RKO (cell line): ENCODE data around the gene CITED1.
A peak's percentile ranks its signal among the peaks of the same experiment; 100 is the strongest.
"Not testable (repeated sequence)": the region's sequence is repeated elsewhere in the genome, so short reads cannot be mapped to it uniquely, and the experiment has no call there.

Experiments used
- DNase-seq: peaks from one replicate; pipeline ENCODE4 v3.0.0-alpha.2; 2016; ENCODE audit warnings: low spot score

Gene CITED1, protein sequence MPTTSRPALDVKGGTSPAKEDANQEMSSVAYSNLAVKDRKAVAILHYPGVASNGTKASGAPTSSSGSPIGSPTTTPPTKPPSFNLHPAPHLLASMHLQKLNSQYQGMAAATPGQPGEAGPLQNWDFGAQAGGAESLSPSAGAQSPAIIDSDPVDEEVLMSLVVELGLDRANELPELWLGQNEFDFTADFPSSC

DNA sequence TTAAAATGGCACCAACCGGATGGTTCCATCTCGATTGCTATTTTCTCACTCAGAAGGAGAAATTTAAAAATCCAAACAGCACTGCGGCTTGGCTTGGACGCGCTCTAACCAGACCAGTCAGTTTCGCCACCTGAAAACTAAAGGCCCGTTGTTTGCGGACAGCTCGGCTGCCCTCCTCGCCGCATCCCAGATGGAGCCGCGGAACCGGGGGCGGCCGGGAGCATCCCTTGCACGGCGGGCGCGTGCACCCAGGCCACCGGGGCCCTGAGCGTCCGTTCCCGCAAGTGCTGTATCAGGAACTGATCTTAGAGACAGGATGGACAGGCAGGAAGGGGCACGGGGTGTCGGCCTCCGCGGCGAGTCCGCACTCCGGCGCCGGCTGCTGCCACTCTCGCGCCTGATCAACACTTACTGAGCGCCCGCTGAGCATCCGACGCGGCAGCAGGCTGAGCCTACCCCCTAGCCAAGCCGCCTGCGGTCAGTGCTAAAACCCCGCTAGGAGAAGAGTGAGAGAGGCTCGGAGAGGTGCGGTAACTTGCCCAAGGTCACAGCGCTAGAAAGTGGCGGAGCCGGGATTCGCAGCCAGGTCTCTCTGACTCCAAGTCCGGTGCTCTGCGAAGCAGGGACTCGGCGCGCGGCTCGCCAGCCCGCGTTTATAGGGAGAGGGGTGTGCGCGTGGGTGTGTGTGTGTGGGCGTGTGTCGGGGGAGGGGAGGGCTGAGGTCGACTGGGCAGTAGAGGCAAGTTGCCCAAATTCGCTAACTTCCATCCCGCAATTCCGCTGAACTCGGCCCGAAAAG lies at the start of gene CITED1:
Gene CITED1, minus strand, starts transcription at position 629 of the 799 bp plus-strand sequence. CDS start 3,045 bp downstream, outside the sequence.
- DNase-seq, result peak; percentile 46

DNA sequence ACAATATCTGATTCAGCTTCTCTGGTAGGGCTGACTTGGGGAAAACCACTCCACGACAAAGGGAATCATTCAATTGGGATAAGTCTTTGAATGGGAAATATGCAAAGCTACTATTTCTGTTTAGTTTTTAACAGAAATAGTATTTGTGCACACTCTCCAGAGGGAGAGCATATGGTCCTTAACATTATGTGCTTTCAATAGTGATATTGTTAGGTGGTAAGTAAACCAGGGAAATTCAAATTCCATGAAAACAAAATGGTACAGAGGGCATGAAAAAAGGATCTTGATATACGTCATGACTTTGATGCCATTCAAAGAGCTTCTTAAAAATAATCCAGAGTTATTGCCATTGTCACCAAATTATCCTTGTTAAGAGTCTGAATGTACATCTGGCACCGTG lies 47.1 kb upstream of the CITED1 start:
- DNase-seq, result no peak

DNA sequence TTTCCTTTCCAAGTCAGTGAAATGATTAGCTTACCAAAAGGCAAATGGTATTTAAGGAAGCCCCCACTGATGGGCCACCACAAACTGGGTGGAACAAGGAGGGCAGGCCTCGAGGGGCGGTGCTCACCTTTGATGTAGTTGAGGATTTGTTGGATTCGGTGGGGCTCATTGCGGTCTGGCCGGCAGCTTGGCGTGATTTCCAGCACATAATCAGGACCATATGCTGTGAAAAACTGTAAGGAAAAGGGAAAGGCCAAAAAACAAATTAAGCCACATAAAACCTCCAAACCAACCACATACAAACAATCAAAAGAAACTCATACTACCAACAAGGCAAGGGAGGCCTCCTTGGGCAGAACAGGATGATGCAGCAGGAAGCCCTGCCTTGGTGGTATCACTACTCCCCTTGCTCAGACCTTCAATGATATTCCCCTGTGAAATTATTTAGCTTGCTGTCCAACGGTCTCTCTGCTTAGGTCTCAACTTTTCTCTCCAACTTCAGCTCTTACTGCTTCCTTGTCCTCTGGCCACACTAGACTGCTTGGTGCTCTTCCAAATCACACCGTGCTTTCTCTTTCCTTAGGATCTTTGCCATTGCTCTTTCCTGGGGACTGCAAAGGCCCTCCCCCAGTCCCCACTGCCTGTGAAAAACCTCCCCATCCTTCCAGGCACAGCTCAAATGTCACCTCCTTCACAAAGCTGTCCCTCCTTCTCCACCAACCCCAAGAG lies 46.1 kb upstream of the CITED1 start:
- no peak for DNase-seq

DNA sequence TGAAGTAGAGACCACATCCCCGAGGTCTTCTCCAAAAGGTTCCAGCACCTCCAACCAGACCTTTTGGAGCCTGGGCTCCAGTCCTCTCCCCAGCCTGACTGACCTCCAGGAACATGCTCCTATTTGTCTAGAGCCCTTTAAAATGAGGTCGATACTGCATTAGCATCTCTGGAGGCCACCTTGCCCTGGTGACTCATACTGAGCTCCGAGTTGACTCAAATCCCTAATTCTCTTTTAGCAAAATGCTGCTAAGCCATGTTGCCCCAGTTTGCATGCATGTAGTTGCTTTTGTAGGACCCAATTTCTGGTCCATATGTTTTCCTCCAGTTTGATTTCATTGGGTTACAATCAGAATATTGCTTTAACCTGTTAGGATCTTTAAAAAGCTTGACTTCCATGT lies 43.5 kb upstream of the CITED1 start:
- DNase-seq, result peak; percentile 25

DNA sequence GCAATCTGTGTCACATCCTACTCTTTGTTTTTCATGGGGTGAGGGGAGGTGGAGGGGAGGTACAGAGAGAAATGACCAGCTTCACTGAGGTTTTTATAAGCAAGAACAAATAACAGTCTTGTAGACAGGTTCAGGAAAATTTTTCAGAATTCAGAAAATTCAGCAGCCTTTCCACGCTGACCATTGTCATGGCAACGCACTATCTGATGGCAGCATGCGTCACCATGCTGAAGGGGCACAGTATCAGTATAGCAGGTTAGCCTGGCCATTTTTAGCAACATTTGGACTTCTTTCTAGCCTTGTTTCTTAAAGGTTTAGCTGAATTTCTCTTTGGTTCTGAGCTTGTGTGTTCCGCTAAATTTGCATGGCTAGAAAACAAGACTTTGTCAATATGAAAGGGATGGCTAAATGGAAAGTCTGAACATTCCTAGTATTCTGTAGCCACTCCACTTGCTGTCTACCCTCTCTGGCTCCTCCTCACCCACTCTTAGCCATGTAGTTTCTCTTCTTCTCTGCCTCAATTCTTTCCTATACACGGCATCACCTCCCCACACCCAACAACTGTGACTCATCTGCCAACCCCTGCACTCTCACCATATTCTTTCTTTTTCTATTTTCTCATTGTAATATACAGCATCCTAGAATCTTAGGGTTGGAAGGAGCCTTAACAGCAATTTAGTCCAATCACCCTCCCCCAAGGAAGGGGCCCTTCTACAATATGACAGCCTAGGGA lies 42.7 kb upstream of the CITED1 start:
- DNase-seq, result no peak

DNA sequence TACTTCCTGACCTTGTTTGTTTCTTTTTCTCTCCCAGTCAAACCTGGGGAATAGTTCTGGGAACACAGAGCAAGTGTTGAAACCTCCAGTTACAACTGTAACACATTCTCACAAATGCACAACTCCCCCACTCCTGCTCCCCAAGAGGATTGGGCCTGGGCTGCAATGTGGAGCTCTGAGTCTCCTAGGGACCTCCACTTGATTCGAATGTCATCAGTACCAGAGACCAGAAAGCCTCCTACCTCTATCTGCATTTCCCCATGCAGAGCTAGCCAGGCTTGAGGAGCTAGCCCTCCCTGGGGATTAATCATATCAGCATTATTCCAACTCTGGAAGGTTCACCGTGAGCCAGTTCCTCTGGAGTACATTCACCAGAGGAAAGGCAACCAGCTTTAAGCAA lies 41.7 kb upstream of the CITED1 start:
- DNase-seq, result no peak

DNA sequence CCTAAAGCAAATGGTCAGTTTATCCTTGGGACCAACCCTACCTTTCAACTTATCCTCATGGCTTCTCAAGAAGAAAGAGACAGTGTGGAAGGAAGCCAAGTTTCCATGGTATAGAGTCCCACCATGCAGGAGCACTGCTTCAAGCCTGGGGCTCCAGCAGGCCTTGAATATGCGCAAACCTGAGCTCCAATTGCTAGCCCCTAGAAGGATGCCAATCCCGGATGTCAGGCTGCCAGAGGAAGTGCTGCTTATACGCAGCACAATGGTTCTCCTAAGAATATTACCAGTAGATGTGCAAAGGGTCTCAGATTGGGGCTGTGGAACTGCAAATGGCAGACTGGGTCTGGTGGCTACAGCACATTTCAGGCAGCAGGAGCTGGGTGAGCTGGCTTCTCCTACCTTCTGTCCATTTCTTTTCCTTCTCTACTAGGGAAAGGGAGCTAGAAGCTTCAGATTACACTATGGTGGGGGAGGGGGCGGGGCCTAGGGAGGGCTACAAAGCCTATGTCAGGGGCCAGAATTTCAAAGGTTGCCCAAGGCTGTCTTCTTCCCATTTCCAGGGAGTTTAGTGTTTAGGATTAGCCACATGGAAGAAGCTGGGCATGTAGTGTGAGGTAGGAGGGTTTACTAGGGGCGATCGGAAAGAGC lies 40.7 kb upstream of the CITED1 start:
- no peak for DNase-seq

DNA sequence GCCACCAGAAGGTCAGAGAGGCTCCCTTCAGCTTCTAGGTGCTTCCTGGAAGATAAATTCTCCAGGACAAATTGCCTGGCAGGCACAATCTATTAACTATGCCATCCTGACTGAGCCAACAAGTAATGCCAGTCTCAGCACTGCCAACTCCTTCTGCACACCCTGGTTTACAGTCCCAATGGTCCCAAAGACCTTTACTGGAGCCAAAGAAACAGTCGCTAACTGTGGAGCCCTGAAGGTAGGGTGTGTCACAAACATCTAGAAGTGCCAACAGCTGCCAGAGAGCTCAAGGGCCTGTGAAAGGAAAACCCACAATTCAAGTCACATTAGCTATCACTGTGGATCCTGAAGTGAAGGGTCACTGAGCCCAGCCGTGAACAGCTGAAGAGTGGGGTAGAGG lies 34.9 kb upstream of the CITED1 start:
- DNase-seq, result no peak

DNA sequence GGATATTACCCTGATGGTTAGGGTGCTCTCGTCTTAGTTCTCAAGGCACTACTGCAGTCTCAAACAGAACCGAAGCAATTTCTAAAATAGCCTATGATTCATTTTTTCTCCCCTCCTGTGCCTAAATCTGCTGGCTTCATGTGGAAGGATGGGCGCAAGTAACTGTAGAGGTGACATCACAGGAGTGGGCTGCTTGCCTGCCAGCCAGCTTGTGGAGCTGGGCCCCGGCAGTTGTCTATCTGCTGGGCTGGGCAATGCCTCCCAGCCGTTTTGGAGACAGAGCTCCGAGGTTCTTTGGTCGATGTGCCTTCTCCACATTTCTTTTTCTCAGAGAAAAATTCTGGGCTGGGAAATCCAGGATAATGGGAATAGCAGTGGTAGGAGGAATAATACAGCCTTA lies 34.3 kb upstream of the CITED1 start:
- DNase-seq, result no peak

DNA sequence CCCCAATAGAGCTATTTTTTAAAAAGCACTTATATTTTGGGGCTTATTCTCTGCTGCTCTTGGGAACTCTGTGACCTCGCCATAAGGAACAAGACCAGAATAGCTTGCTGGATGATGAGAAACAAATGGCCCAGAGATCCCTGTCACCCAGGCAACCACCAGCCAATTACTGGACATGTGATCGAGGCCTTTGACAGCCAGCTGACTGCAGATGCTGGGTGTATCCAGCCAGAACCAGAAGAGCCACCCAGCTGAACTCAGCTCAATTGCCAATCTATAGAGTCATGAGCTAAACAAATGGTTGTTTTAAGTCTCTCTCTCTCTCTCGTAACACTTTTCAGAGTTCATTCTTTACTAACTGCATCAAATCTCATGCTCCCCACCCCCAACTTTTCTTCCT lies 24.4 kb upstream of the CITED1 start:
- no peak for DNase-seq

DNA sequence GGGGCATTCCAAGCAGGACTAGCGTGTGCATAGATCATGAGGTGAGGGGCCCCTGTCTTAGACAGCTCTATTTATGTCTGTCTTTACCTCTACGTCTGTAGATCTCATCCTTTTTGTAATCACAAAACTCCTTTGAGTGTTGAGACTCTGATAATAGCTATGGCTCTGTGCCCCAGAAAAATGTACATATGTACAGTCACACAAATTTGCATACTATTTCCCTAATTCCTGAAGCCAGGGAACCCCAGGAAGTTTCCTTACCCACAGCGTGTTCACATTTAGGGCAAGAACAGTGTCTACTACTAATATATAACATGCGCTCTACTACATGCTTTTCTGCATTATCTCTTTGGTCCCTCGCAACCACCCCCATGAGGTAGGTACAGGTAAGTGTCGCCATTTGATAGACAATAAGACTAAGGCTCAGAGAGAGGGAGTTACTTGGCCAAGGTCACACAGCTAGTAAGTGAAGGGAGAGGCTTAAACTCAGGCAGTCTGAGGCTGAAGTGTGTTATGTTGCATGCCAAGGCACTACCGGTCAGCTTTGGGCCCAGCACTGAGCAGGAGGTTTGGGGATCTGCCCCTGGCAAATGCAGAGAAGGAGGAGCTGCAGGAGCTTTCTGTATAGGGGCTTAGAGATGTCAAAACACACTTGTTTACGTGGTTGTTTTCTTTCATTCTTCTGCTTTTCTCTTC lies 21.0 kb upstream of the CITED1 start:
- no peak for DNase-seq

DNA sequence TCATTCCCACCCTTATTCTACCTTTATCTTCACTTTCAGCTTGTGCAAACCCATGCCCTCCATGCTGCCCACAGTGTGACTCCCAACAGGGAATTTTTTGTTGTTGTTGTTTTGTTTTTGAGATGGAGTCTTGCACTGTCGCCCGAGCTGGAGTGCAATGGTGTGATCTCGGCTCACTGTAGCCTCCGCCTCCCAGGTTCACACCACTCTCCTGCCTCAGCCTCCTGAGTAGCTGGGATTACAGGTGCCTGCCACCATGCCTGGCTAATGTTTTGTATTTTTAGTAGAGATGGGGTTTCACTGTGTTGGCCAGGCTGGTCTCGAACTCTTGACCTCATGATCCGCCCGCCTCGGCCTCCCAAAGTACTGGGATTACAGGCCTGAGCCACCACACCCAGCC lies 13.9 kb upstream of the CITED1 start:
- not testable (repeated sequence) for DNase-seq

DNA sequence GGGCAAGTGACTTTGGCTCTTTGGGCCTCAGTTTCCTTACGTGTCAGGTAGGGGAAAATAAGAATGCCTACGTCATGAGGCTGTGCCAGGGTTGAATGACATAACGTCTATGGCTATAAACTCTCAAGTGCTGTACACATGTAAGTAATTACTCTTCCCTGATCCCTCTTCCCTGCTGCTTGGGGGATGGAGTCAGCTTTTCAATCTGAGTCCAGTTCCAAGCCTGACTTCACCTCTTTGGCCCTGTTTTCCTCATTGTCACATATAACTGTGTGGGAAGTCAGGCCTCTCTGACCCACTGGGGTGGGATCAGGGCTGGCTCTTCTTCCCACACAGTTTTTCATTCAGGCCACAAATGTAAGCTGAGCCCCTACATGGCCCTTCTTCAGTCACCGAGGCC lies 11.4 kb upstream of the CITED1 start:
- DNase-seq, result no peak

DNA sequence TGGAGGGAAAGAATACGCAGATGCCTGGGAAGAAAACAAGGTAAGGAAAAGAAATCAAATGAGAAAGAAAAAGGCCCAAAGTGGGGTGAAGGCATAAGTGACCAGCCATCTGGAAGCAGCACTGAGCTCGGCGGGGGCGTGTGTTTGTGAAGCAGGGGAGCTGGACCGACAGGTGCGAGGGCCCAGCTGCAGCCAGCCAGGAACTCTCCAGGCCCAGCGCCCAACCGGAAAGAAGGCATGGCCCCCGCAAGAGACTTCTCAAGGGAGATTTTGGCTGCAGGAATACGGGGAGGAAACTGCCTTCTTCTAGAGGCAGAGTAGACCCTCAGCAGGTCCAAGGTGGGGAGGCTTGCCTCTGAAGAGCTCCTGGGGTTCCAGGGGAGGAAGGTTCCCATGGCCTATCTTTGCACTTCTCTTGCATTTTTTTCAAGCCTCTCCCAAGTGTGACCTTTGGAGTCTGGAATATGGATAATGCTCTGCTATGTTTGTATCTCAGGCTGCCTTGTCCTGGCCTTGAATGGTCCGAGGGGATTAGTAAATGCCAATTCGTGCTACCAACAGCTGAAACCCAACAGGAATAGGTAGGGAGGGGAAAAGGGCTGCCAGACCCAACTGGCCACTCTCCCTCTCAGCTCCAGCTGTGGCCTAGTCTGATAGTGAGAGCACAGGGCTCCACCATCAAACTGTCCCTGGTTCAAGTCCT lies 10.8 kb upstream of the CITED1 start:
- no peak for DNase-seq

DNA sequence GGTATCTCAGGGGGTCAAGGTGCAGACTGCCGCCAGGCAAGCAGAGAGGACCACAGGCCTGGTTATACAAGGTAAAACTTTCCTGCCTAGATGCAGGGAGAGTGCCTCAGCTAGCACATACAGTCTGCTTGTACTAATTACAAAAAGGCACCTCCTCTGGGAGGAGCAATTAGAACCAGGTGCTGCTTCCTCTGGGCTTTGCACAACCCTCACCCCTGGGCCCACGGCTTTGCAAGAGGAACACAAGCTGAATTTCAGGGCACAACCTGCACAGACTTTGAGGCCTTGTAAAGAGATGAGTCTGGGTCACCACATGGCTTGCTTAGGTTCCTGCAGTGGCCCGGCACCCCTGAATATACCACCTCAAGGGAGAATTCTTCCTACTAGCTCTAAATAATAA lies 9.2 kb upstream of the CITED1 start:
- no peak for DNase-seq

DNA sequence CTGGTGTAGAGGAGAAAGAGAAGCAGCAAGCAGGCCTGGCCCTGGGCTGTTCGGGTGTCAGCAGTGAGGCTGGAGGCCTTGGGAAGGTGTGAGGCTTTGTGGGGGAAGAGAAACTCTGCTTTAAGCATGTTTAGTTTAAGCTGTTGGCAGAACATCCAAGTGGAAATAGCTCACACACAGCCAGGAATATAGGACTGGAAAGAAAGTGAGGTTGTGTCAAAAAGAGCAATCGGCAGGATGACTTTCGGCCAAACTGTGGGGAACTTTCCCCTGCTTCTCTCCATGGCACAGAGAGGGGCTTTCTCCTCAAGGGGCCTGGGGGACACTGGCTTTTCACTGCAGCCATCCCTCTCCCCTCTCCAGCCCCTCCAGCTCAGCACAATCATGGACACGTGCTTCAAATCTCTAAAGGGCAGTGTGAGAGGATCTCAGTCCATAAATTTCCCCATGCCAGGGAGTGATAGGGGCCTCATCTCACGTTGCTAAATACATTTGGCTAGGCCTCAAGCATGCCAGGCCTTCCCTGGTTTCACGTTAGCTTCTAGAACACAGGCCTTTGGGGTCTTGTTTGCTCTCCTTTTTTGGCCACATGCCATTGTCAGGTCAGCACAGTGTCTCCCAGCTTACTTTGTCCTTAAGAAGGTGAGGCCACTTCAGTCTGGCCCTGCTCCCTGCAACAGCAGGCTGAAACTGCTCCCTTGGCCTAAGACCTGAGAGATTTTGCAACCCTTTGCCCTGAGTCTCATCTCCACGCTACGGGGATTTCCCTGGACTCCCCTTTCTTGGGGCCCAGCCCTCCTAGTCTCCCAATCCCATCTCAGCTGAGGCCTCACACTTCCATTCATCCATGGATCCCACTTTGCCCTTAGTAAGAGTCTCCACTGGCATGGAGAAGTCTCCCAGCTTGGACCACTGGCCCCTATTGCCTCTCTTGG lies 8.3 kb upstream of the CITED1 start:
- no peak for DNase-seq

DNA sequence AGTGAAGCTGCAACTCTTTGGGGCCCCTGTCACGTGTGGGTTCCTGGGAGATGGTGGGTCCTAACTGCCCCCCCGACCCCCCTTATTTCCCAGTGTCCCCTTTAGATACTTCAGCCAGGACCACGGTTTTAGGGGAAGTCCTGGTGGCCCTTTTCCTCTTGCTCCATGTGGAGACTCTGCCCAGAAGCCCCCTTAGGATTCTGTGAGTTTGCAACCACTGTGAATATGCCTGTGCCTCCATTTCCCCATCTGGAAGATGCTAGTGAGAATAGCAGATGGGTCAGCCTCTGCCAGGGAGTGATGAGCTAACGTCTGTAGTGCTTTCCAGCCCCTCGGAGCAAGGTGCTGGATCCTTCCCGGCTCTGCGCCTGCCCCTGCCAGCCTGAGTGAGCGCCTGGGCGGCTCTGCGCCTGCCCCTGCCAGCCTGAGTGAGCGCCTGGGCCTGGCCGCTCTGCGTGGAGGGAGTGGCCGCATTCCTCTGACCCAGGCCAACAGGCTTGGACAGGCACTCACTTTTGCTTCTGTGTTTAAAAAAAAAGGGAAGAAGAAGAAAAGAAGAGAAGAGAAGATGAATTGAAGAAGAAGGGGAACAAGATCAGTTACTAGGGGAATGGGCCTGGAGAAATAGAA lies 6.7 kb upstream of the CITED1 start:
- no peak for DNase-seq

DNA sequence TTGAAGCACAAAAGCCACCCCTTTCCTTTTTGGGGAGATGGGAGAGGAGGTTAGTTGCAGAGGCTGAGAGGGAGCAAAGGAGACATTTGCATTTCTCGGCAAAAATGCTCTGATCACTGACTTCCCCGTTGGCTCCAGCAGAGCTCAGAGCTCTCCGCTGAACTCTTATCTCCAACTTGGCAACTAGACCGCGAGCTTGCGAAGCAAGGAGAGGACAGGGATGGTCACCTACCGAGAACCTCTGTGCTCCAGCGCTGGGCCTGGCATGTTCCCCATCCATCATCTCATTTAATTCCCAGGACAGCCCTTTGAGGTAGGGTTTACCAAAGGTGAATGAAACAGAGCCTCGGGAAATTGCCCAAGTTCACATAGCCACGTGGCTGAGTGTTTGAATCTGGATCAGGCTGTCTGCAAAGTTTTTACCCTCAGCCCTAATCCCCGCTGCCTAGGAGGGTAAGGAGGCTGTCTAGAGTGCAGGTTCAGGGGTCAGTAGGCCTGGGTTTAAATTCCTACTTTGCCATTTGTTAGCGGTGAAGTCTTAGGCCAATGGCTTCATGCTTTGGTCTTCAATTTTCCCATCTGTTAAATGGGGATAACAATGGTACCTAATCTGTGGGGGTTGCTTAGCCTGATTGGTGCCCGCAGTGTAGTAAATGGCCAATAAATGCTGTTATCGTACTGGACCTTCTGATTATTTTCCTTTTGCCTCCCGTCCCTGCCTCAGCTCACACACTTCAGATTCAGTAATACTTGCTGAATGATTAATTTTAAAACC lies 3.8 kb upstream of the CITED1 start:
- no peak for DNase-seq
